Measurements from ENCODE around the gene XCL2. TPM values are rescaled to one million over a fixed set of nuclear protein-coding genes. Genes with fewer than 3 reads are reported as not detected.
A peak's percentile ranks its signal among the peaks of the same experiment; 100 is the strongest.

XCL2 gene
- total and polyA plus RNA-seq, 10 of the 15 experiments (the other 5 are each of a cell fraction or from before 2014, with no cell fraction given): 0.50 to 299 (median 4.8) TPM

DNA sequence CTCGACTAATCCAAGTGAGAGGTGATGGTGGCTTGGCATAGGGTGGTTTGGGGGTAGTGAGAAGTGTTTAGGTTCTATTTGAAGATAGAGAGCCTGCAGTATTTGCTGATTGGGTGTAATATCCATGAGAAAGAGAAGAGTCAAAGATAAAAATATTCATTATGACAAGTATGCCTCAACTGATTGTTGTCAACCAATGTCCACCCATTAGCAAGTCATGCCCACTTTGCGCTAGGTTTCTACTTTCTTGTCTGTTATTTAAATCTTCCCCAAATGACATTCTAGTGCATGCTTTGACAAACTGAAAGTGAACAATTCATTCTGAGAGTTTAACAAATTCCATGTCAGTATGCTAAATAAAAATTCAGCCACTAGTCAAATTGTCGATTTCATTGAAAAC is 28.8 kb upstream of the XCL2 start (continued):
- TF ChIP-seq, protein P1, sequence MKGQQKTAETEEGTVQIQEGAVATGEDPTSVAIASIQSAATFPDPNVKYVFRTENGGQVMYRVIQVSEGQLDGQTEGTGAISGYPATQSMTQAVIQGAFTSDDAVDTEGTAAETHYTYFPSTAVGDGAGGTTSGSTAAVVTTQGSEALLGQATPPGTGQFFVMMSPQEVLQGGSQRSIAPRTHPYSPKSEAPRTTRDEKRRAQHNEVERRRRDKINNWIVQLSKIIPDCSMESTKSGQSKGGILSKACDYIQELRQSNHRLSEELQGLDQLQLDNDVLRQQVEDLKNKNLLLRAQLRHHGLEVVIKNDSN (IDR thresholded peaks at IDR 0.05; ENCODE audit: borderline replicate concordance, extremely low read length, insufficient read depth, low read depth, low read length): no peak
- TF ChIP-seq IRF4 (IDR thresholded peaks at IDR 0.05; ENCODE audit: low read depth, low read length) (0 out of 2 replicates have a peak, but pooled peaks have one; percentile 37), YBX1 (IDR thresholded peaks at IDR 0.05) (no peak)
- TF ChIP-seq, protein P2, sequence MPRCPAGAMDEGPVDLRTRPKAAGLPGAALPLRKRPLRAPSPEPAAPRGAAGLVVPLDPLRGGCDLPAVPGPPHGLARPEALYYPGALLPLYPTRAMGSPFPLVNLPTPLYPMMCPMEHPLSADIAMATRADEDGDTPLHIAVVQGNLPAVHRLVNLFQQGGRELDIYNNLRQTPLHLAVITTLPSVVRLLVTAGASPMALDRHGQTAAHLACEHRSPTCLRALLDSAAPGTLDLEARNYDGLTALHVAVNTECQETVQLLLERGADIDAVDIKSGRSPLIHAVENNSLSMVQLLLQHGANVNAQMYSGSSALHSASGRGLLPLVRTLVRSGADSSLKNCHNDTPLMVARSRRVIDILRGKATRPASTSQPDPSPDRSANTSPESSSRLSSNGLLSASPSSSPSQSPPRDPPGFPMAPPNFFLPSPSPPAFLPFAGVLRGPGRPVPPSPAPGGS (IDR thresholded peaks at IDR 0.05; ENCODE audit: borderline replicate concordance, insufficient read depth, low read depth, low read length, poor library complexity, severe bottlenecking): no peak
- TF ChIP-seq, protein P3, sequence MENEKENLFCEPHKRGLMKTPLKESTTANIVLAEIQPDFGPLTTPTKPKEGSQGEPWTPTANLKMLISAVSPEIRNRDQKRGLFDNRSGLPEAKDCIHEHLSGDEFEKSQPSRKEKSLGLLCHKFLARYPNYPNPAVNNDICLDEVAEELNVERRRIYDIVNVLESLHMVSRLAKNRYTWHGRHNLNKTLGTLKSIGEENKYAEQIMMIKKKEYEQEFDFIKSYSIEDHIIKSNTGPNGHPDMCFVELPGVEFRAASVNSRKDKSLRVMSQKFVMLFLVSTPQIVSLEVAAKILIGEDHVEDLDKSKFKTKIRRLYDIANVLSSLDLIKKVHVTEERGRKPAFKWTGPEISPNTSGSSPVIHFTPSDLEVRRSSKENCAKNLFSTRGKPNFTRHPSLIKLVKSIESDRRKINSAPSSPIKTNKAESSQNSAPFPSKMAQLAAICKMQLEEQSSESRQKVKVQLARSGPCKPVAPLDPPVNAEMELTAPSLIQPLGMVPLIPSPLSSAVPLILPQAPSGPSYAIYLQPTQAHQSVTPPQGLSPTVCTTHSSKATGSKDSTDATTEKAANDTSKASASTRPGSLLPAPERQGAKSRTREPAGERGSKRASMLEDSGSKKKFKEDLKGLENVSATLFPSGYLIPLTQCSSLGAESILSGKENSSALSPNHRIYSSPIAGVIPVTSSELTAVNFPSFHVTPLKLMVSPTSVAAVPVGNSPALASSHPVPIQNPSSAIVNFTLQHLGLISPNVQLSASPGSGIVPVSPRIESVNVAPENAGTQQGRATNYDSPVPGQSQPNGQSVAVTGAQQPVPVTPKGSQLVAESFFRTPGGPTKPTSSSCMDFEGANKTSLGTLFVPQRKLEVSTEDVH (IDR thresholded peaks at IDR 0.05; ENCODE audit: low read depth, partially characterized antibody): no peak

DNA sequence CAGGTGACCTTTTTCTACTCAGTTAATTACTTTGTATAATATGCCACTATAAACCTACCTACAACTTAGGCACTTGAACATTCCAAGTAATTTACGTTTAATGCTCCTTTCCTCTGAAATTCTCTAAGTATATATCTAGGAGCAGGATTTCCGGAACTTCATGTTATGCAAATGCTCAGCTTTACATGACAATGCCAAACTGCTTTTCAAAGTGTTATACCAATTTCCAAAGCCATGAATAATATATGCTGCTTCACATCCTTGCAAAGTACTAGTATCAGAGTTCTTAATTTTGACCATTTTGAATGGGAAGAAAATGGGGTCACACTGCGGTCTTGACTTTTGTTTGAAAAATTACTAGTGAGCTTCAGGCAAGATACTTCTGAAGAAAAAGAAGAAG is 26.9 kb upstream of the XCL2 start:
- TF ChIP-seq FOS (IDR thresholded peaks at IDR 0.05; ENCODE audit: borderline replicate concordance, extremely low read depth, insufficient read length): no peak
- TF ChIP-seq LARP7 (IDR thresholded peaks at IDR 0.05): no peak
- TF ChIP-seq, protein P4, sequence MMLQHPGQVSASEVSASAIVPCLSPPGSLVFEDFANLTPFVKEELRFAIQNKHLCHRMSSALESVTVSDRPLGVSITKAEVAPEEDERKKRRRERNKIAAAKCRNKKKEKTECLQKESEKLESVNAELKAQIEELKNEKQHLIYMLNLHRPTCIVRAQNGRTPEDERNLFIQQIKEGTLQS (IDR thresholded peaks at IDR 0.05; ENCODE audit: borderline replicate concordance, extremely low read depth, low read depth, low read length): no peak
- no peak for TF ChIP-seq HDGF (IDR thresholded peaks at IDR 0.05)
- no peak for TF ChIP-seq GATAD2B (conservative IDR thresholded peaks at IDR 0.05; ENCODE audit: low read depth)
- no peak for TF ChIP-seq PAX8 (IDR thresholded peaks at IDR 0.05)
- no peak for TF ChIP-seq MTA3 (IDR thresholded peaks at IDR 0.05; ENCODE audit: borderline replicate concordance, low read length)
- H3K9ac ChIP-seq (ENCODE audit: control insufficient read depth, insufficient read depth, low read length): no peak overlapping the region
- intact Hi-C loops (cut with micrococcal nuclease; ENCODE audit: unreplicated experiment) (no loop called here), in situ Hi-C loops (cut with MboI) (no loop called here)
- WGBS (ENCODE audit: insufficient coverage, insufficient replicate concordance, low lambda C conversion rate, missing lambda C conversion rate): 46% methylated on average over 3 of the region's 3 CpGs
- no TSS peak for BruUV-seq (replicated peaks)
- H3K27ac ChIP-seq (ENCODE audit: control insufficient read depth, insufficient read depth): no peak overlapping the region
- ChIA-PET CTCF (no interaction called here), POLR2A (interaction anchor here (1.0 to 1.6 kb wide), 2 partner anchors 12 to 15 kb away, joined by 3 read pairs; no protein-coding TSS in a partner anchor), SMC1A (ENCODE audit: uncharacterized antibody, unreplicated experiment) (interaction anchor here (0.7 to 1.7 kb wide), 7 partner anchors 11 to 64 kb away, joined by 3 to 7 read pairs (median 3); no protein-coding TSS in a partner anchor), RAD21 (ENCODE audit: unreplicated experiment) (interaction anchor here (2.8 to 3.1 kb wide), 2 partner anchors 10 to 16 kb away, joined by 12 to 15 read pairs; no protein-coding TSS in a partner anchor)
- no peaks in the 10 kb centered on the region for H4K20me1 ChIP-seq (ENCODE audit: control insufficient read depth, insufficient read depth)
- no peak for ATAC-seq
- no peaks in the 10 kb centered on the region for H3K4me1 ChIP-seq (ENCODE audit: control insufficient read depth, insufficient read depth, low read length)
- H3K27me3 ChIP-seq (replicated peaks in 1 of 2; ENCODE audit: control insufficient read depth in 2 of 2, insufficient read depth in 2 of 2, low read length in 1 of 2): peaks cover 0 to 2% of the 10 kb centered on the region in 2 experiments; a peak in 1 of 4 replicates
- DNase-seq (ENCODE audit: low read depth, low spot score): no peak
- H3K9me3 ChIP-seq (replicated peaks; ENCODE audit: control insufficient read depth, insufficient read depth, low read length): no peaks in the 10 kb centered on the region
- no peak overlapping the region for H3K4me2 ChIP-seq (ENCODE audit: control insufficient read depth, insufficient read depth)
- no peaks in the 10 kb centered on the region for H3K36me3 ChIP-seq (ENCODE audit: control insufficient read depth in 2 of 2, insufficient read depth in 2 of 2, low read length in 1 of 2)
- H2AFZ ChIP-seq (ENCODE audit: control insufficient read depth, low read depth, low read length): no peak overlapping the region
- no peaks in the 10 kb centered on the region for H3K79me2 ChIP-seq (ENCODE audit: control insufficient read depth, insufficient read depth, low read length)
- no peak overlapping the region for H3K4me3 ChIP-seq
- FAIRE-seq: no peak
